Left kidney (tissue), 2 donors: Measurements from ENCODE around the gene FOXP1. TPM values are rescaled to one million over a fixed set of nuclear protein-coding genes. Genes with fewer than 3 reads are reported as not detected.
"Not testable (repeated sequence)": the region's sequence is repeated elsewhere in the genome, so short reads cannot be mapped to it uniquely, and the experiment has no call there.

Experiments
- DNase-seq: peaks from one replicate; pipeline ENCODE4 v3.0.0-alpha.2; 2013
- polyA plus RNA-seq: library from polyadenylated mRNA; unstranded; fragments of 120-200 nt; gene quantifications from one replicate; pipeline ENCODE4 v1.2.1, GENCODE V29; 2013; ENCODE audit not compliant: insufficient read length

The FOXP1 gene
- polyA plus RNA-seq, 1 donor, result 46.7 TPM

- no peak for DNase-seq
Observed at GRCh38 chr3:71451812-71452211, 131.7 kb downstream of the FOXP1 start.

GRCh38 chr3:71451060-71451459, 132.5 kb downstream of the FOXP1 start:
- DNase-seq, result no peak

GRCh38 chr3:71450162-71450561, 133.4 kb downstream of the FOXP1 start:
- no peak for DNase-seq

- DNase-seq, result no peak
Observed at GRCh38 chr3:71447803-71448202, 135.7 kb downstream of the FOXP1 start.

- DNase-seq, result no peak
Observed at GRCh38 chr3:71447197-71447596, 136.3 kb downstream of the FOXP1 start.

- no peak for DNase-seq
Observed at GRCh38 chr3:71446734-71447133, 136.8 kb downstream of the FOXP1 start.

- no peak for DNase-seq
Observed at GRCh38 chr3:71446260-71446659, 137.3 kb downstream of the FOXP1 start.

GRCh38 chr3:71444861-71445259, 138.7 kb downstream of the FOXP1 start:
- no peak for DNase-seq

GRCh38 chr3:71444028-71444860, 139.3 kb downstream of the FOXP1 start:
- no peak for DNase-seq

- no peak for DNase-seq
Observed at GRCh38 chr3:71443332-71443731, 140.2 kb downstream of the FOXP1 start.

GRCh38 chr3:71442652-71443042, 140.9 kb downstream of the FOXP1 start:
- no peak for DNase-seq

GRCh38 chr3:71441925-71442651, 141.4 kb downstream of the FOXP1 start:
- DNase-seq, result no peak

- no peak for DNase-seq
Observed at GRCh38 chr3:71441217-71441924, 142.2 kb downstream of the FOXP1 start.

- no peak for DNase-seq
Observed at GRCh38 chr3:71438904-71439303, 144.6 kb downstream of the FOXP1 start.

GRCh38 chr3:71438071-71438685, 145.3 kb downstream of the FOXP1 start:
- DNase-seq, result no peak

GRCh38 chr3:71436337-71436736, 147.2 kb downstream of the FOXP1 start:
- DNase-seq, result no peak

- DNase-seq, result not testable (repeated sequence)
Observed at GRCh38 chr3:71435836-71436235, 147.7 kb downstream of the FOXP1 start.

- DNase-seq, result no peak
Observed at GRCh38 chr3:71433631-71434030, 149.9 kb downstream of the FOXP1 start.

- no peak for DNase-seq
Observed at GRCh38 chr3:71432044-71432975, 151.2 kb downstream of the FOXP1 start.

GRCh38 chr3:71430941-71431552, 152.5 kb downstream of the FOXP1 start:
- no peak for DNase-seq

GRCh38 chr3:71429597-71429988, 153.9 kb downstream of the FOXP1 start:
- DNase-seq, result no peak
